Duodenal mucosa (tissue), 2 donors: ENCODE measurements around the gene XPOT.
"Not testable (repeated sequence)": the region's sequence is repeated elsewhere in the genome, so short reads cannot be mapped to it uniquely, and the experiment has no call there.

Experiments
- H3K27ac ChIP-seq: one replicate; pipeline ENCODE4 v1.7.0; 2013; ENCODE audit warnings: low read depth, low read length
- H3K27me3 ChIP-seq, 2 donors: one replicate each; pipeline ENCODE4 v1.7.0; 2013; ENCODE audit warnings: low read length in 2 of 2, control low read depth in 1 of 2; ENCODE audit not compliant: insufficient read depth in 2 of 2, control insufficient read depth in 1 of 2
- H3K36me3 ChIP-seq, 2 donors: one replicate each; pipeline ENCODE4 v1.7.0; 2013; ENCODE audit warnings: low read length in 2 of 2, control low read depth in 1 of 2; ENCODE audit not compliant: insufficient read depth in 2 of 2, control insufficient read depth in 1 of 2
- H3K4me1 ChIP-seq, 2 donors: one replicate each; pipeline ENCODE4 v1.7.0; 2013; ENCODE audit warnings: low read length in 2 of 2, control low read depth in 1 of 2; ENCODE audit not compliant: insufficient read depth in 2 of 2, control insufficient read depth in 1 of 2
- H3K4me3 ChIP-seq, 2 donors: one replicate each; pipeline ENCODE4 v1.7.0; 2013; ENCODE audit warnings: low read length in 2 of 2, low read depth in 1 of 2
- H3K9ac ChIP-seq, 2 donors: one replicate each; pipeline ENCODE4 v1.7.0; 2013; ENCODE audit warnings: low read length in 2 of 2, low read depth in 1 of 2
- H3K9me3 ChIP-seq, 2 donors: one replicate each; pipeline ENCODE4 v1.7.0; 2013; ENCODE audit warnings: low read length in 2 of 2, control low read depth in 1 of 2; ENCODE audit not compliant: control insufficient read depth in 1 of 2

Gene XPOT, protein sequence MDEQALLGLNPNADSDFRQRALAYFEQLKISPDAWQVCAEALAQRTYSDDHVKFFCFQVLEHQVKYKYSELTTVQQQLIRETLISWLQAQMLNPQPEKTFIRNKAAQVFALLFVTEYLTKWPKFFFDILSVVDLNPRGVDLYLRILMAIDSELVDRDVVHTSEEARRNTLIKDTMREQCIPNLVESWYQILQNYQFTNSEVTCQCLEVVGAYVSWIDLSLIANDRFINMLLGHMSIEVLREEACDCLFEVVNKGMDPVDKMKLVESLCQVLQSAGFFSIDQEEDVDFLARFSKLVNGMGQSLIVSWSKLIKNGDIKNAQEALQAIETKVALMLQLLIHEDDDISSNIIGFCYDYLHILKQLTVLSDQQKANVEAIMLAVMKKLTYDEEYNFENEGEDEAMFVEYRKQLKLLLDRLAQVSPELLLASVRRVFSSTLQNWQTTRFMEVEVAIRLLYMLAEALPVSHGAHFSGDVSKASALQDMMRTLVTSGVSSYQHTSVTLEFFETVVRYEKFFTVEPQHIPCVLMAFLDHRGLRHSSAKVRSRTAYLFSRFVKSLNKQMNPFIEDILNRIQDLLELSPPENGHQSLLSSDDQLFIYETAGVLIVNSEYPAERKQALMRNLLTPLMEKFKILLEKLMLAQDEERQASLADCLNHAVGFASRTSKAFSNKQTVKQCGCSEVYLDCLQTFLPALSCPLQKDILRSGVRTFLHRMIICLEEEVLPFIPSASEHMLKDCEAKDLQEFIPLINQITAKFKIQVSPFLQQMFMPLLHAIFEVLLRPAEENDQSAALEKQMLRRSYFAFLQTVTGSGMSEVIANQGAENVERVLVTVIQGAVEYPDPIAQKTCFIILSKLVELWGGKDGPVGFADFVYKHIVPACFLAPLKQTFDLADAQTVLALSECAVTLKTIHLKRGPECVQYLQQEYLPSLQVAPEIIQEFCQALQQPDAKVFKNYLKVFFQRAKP

DNA sequence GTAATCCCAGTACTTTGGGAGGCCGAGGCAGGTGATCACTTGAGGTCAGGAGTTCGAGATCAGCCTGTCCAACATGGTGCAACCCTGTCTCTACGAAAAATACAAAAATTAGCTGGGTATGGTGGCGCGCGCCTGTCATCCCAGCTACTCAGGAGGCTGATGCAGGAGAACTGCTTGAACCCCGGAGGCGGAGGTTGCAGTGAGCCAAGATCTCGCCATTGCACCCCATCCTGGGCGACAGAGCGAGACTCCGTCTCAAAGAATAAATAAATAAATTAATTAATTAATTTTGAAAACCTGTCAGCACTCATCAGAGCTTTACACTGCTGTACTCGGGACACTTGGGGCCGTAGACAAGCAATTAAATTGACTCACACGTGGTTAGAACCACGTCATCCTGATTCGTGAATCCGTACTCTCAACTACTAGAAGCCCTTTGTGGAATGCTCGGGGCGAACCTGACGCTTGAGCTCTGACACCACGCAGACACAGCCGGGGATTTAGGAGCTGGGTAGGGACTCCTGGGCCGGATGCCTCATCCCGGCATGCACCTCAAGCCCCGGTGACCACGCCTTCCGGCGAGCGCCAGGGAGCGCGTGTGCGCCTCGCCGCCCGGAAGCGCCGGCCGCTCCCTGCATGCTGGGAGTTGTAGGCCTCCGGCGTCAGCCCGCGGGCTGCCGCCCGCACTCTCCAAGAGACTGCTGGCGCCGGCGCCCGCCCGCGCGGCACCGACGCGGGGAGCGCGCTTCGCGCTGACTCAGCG lies at the start of gene XPOT:
XPOT (plus strand) TSS at position 686 of the 763 bp plus-strand sequence. CDS start 5,644 bp downstream, outside the sequence.
- Histone ChIP-seq H3K4me1 (peaks cover 0 to 4% of the 10 kb centered on the region in 2 donors), H3K36me3 (no peaks in the 10 kb centered on the region)

DNA sequence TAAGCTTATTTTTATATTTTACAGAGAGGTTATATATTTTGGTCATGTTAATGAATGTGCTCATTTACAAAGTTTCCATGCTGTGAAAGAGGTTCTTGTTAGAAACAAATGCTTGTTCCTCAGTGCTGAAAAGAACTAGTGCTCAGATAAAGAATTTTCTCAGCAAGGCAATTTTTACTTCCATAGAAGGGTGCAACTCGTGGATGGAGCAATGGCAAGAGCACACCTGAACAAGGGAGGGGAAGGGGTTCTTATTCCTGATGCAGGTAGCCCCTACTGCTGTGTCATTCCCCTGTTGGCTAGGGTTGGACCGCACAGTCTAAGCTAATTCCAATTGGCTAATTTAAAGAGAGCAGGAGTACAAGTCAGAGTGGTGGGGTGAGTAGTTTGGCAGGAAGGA lies 48.0 kb upstream of the XPOT start:
- H3K9ac ChIP-seq, H3K36me3 ChIP-seq, H3K4me1 ChIP-seq, H3K9me3 ChIP-seq, H3K27ac ChIP-seq, H3K4me3 ChIP-seq, H3K27me3 ChIP-seq: not testable (repeated sequence)

More for the DNA sequence above, at the start of gene XPOT:
- Histone ChIP-seq H3K27me3 (no peaks in the 10 kb centered on the region), H3K27ac (peak within 1 kb of the TSS; percentile 94), H3K9me3 (no peaks in the 10 kb centered on the region), H3K9ac (peak within 1 kb of the TSS; percentile 80 to 91), H3K4me3 (peak within 1 kb of the TSS; percentile 78 to 93)

DNA sequence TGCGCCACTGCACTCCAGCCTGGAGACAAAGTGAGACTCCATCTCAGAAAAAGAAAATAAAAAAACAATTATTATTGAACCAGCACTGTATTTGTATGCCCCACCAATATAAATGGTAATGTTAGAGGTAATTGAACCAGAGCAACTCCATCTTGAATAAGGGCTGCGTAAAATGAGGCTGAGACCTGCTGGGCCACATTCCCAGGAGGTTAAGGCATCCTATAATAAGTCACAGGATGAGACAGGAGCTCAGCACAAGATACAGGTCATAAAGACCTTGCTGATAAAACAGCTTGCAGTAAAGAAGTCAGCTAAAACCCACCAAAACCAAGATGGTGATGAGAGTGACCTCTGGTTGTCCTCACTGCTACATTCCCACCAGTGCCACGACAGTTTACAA lies 43.0 kb upstream of the XPOT start:
- H3K9ac ChIP-seq, H3K4me1 ChIP-seq, H3K27ac ChIP-seq, H3K4me3 ChIP-seq, H3K36me3 ChIP-seq, H3K9me3 ChIP-seq, H3K27me3 ChIP-seq: not testable (repeated sequence)

DNA sequence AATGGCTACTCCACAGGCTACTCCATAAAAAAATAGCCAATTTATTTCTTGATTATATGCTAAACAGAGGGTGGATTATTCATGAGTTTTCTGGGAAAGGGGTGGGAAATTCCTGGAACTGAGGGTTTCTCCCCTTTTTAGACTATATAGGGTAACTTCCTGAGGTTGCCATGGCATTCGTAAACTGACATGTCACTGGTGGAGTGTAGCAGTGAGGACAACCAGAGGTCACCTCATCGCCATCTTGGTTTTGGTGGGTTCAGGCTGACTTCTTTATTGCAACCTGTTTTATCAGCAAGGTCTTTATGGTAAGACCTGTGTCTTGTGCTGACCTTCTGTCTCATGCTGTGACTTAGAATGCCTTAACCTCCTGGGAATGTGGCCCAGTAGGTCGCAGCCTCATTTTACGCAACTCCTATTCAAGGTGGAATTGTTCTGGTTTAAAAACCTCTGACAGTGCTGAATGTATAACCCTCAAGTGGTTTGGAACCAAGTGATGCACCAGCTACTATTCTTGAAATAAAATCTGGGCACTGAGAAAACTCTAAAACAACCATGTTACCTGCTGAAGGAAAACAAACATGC lies 41.4 kb upstream of the XPOT start:
- H3K9ac ChIP-seq: no peak overlapping the region
- H3K27ac ChIP-seq: no peak overlapping the region

DNA sequence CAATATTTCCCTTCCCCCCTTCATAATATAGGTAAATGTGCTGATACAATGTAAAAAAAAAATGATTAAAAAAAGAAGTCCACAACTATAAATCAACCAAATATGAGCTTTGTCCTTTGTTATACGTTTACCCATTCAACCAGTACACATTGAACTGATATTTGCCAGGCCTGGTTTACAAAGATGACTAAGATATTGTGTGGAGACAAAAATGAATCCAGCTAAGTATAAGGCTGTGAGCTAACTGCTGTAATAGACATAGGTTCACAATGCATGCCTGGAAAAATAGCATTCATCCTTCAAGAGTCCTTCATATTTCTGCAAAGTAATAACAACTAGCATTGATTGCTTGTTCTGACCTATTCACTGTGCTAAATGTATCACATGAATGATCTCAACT lies 20.5 kb upstream of the XPOT start:
- Histone ChIP-seq H3K27me3 (no peaks in the 10 kb centered on the region), H3K4me1 (no peaks in the 10 kb centered on the region), H3K36me3 (no peaks in the 10 kb centered on the region), H3K9me3 (peaks cover 2 to 8% of the 10 kb centered on the region in 2 donors), H3K9ac (no peak overlapping the region), H3K27ac (no peak overlapping the region), H3K4me3 (no peak overlapping the region)

More for the DNA sequence above, 41.4 kb upstream of the XPOT start:
- Histone ChIP-seq H3K4me3 (no peak overlapping the region), H3K9me3 (no peaks in the 10 kb centered on the region), H3K27me3 (no peaks in the 10 kb centered on the region), H3K36me3 (no peaks in the 10 kb centered on the region), H3K4me1 (no peaks in the 10 kb centered on the region)

DNA sequence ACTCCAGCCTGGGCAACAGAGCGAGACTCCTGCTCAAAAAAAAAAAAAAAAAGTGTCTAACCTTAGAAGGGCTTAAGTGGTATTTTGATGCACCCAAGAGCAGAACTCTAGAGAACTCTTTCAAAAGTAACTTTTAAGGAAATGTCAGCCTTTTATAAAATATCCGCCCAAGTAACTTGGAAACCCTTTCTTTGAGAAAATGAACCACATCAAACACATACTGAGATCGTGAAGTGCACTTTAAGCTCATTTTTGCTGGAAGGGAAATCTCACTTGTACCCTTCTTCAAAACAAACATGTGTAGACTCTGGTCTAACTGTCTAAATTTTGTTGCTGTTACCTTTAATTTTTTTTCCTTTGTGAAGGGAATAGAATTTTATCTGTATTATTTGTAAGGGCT lies 19.2 kb upstream of the XPOT start:
- H3K4me1 ChIP-seq: peaks cover 0 to under 1% of the 10 kb centered on the region in 2 donors
- peaks cover 4 to 8% of the 10 kb centered on the region in 2 donors for H3K27me3 ChIP-seq
- no peaks in the 10 kb centered on the region for H3K36me3 ChIP-seq
- peaks cover 2 to 7% of the 10 kb centered on the region in 2 donors for H3K9me3 ChIP-seq
- H3K27ac ChIP-seq: no peak overlapping the region
- H3K9ac ChIP-seq: no peak overlapping the region
- no peak overlapping the region for H3K4me3 ChIP-seq

DNA sequence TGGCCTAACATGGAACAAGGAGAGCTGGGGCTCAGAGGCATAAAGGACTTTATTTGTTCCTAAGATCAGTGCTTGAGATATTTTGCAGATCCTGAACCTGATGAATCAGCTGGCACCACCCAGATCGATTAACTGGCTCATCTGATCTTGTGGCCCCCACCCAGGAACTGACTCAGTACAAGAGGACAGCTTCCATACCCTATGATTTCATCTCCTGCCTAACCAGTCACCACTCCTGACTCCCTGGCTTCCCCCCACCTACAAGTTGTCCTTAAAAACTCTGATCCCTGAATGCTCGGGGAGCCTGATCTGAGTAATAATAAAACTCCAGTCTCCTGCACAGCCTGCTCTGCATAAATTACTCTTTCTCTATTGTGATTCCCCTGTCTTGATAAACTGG lies 18.7 kb upstream of the XPOT start:
- Histone ChIP-seq H3K27ac (no peak overlapping the region), H3K36me3 (no peaks in the 10 kb centered on the region), H3K4me3 (no peak overlapping the region), H3K9ac (no peak overlapping the region), H3K9me3 (peaks cover 0 to 3% of the 10 kb centered on the region in 2 donors), H3K27me3 (peaks cover 7 to 13% of the 10 kb centered on the region in 2 donors), H3K4me1 (peaks cover 4% of the 10 kb centered on the region in 2 donors)

DNA sequence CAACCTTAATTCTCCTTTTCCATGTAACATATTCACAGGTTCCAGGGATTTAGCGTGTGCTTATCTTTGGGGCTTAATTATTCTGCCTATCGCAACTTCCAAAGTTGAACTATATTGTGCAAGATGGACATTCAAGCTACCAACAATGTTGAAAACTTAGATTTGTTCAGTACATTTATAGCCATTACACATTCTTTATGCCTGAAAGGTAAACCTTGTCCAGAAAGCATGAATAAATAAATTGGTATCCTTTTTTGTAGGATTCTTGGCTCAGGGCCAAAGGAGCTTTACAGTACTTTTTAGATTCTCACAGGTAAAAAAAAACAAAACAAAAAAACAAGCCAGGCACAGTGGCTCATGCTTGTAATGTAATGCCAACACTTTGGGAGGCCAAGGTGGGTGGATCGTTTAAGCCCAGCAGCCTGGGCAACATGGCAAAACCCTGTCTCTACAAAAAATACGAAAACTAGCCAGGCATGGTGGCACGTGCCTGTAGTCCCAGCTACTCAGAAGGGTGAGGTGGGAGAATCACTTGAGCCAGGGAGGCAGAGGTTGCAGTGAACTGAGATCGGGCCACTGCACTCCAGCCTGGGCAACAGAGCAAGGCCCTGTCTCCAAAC lies 16.9 kb upstream of the XPOT start:
- Histone ChIP-seq H3K9me3 (no peaks in the 10 kb centered on the region), H3K4me3 (no peak overlapping the region), H3K27ac (no peak overlapping the region), H3K4me1 (peaks cover 4 to 6% of the 10 kb centered on the region in 2 donors), H3K27me3 (peaks cover 15 to 21% of the 10 kb centered on the region in 2 donors), H3K36me3 (no peaks in the 10 kb centered on the region), H3K9ac (no peak overlapping the region)

DNA sequence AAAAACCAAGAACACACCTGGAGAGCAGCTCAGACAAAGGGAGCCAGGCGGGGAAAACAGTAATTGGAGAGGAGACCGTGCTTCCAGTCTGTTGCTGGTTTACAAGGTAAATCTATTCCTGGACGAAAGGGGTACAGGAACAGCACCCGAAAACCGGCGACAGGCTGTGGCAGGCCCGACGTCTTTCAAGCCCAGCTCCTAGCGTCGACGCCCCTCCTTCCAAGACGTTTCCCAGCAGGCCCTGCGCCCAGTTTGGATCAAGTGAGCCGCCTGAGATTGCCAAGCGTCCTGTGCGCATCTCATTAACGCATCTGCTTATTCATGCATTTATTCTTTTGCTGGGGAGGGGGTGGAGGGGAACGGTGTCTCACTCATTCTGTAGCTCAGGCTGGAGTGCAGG lies 15.0 kb upstream of the XPOT start:
- Histone ChIP-seq H3K9me3 (no peaks in the 10 kb centered on the region), H3K4me1 (peaks cover 4 to 6% of the 10 kb centered on the region in 2 donors), H3K9ac (no peak overlapping the region), H3K36me3 (no peaks in the 10 kb centered on the region), H3K27ac (no peak overlapping the region), H3K4me3 (no peak overlapping the region), H3K27me3 (peaks cover 15 to 21% of the 10 kb centered on the region in 2 donors)
